HG02798 (cell line): ENCODE results near the gene BRMS1L.
A peak's percentile ranks its signal among the peaks of the same experiment; 100 is the strongest.

ENCODE experiments used
- ATAC-seq: cut with Tn5 transposase; IDR thresholded peaks from one replicate; pipeline ENCODE4 v1.9.1; 2021; ENCODE audit warnings: mild to moderate bottlenecking; ENCODE audit not compliant: unreplicated experiment, poor library complexity

BRMS1L gene

GRCh38 chr14:35858521-35859209 lies 32.5 kb downstream of the BRMS1L start:
- no peak for ATAC-seq

- ATAC-seq, result peak; percentile 84
These were observed 35.2 kb downstream of the BRMS1L start for GRCh38 chr14:35861204-35861868.

GRCh38 chr14:35865611-35866324 lies 39.6 kb downstream of the BRMS1L start:
- no peak for ATAC-seq

DNA sequence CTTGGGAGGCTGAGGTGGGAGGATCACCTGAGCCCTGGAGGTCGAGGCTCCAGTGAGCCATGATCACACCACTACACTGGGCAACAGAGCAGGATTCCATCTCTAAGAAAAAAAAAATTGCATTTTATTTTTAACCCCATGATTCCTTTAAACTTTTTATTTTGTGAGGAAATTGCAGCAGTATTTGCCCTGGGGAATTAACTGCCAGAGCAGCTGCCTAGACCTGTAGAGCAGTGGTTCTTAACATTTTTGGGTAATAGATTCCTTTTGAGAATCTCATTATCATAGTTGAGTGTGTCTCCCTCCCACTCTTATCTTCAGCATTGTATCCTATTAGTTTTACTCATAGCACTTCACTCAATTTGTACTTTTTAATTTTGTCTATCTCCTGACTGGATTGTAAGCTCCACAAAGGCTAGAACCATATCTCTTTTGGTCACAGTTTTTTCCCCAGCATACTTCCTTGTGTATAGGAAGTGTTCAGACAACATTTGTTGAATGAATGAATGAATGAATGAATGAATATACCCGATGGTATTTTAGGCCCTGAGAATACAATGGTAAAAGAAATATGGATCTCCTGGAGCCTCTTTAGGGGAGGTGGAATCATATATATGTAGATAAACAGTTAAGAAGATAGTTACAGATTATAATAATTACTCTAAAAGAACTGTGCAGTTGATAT lies 40.6 kb downstream of the BRMS1L start:
- ATAC-seq, result no peak

DNA sequence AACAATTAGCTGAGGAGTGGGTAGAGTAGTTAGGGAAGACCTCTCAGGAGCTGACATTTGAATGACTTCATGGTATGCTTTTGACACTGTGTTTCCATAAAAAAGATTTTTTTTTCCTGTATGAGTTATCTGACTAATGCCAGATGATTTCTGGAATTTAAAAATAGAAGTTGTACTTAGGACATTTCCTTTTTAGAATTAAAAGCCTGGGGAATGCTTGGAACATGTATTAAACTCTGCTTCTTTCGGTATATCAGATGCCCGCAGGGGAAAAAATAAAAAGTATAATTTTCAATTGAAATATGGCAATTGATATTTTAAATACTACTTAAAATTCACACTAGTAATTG lies 41.1 kb downstream of the BRMS1L start:
- ATAC-seq, result no peak

DNA sequence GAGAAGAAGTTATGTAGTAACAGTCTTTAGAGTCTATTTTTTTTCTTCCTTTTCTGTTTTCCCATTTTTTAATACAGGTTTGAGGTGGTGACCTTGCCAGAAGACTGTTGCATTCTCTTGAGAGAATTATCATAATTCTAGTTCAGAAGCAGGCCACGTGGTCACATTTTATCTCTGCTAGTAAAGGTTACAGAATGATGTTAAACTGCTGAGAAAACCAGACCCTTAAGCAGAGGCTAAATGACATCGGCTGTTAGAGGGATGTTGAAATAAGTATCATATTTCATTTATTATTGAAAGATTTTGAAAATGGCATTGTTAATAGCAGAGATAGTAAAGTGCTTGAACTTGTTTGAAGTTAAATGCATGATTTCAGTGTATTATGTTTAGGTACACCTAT lies 49.2 kb downstream of the BRMS1L start:
- no peak for ATAC-seq

DNA sequence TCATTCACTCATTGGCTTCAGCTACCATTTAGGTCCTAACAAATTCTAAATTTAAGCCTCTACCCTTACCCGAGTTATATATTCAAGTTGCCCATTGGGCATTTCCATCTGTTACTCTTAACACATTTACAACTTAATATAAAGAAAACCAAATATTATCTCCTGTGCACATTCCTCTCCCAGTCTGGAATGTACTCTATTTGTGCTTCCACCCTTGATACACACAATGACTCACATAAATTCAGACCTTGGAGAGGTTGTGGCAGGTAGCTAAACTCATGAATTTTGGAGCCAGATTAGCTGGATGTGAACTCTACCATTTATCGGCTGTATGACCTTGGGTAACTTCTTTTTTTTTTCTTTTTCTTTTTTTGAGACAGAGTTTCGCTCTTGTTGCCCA lies 51.1 kb downstream of the BRMS1L start:
- no peak for ATAC-seq

- ATAC-seq, result no peak
These were observed 52.4 kb downstream of the BRMS1L start for GRCh38 chr14:35878272-35879150.

- ATAC-seq, result no peak
These were observed 53.1 kb downstream of the BRMS1L start for GRCh38 chr14:35879151-35879648.

DNA sequence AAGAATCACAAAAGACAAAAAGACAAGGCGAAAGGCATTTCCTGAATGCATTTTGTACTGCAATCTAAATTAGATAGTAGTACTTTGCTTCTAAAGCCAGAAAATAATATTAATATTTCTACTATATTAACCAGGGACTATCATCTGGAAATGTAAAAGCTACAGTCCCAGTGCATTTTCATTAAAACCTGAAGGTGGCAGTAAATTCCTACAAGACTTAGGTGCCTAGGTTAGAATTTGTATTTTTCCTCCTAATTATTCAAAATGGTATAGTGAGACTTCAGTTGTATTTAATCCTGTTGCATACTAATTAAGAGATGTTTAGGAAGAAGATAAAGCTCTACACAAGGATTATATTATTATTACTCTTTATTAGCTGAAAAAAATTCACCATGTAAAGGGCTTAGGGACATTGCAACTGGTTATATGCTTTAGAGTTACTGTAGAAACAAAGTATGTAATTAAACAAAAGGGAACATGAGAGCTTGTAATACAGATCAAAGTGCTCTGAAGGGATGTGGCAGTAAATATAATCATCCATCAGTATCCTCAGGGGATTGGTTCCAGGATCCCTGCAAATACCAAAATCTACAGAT lies 53.6 kb downstream of the BRMS1L start:
- ATAC-seq, result no peak

DNA sequence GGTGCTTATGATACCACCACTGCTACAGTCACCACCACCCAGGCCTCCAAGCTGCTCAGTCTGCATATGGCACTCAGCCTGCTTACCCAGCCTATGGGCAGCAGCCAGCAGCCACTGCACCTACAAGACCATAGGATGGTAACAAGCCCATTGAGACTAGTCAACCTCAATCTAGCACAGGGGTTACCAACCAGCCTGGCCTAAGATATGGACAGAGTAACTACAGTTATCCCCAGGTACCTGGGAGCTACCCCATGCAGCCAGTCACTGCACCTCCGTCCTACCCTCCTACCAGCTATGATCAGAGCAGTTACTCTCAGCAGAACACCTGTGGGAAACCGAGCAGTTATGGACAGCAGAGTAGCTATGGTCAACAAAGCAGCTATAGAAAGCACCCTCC lies 55.1 kb downstream of the BRMS1L start:
- no peak for ATAC-seq

GRCh38 chr14:35883677-35884293 lies 57.6 kb downstream of the BRMS1L start:
- no peak for ATAC-seq

- no peak for ATAC-seq
These were observed 64.2 kb downstream of the BRMS1L start for GRCh38 chr14:35890308-35890707.

GRCh38 chr14:35895256-35895655 lies 69.1 kb downstream of the BRMS1L start:
- ATAC-seq, result no peak

DNA sequence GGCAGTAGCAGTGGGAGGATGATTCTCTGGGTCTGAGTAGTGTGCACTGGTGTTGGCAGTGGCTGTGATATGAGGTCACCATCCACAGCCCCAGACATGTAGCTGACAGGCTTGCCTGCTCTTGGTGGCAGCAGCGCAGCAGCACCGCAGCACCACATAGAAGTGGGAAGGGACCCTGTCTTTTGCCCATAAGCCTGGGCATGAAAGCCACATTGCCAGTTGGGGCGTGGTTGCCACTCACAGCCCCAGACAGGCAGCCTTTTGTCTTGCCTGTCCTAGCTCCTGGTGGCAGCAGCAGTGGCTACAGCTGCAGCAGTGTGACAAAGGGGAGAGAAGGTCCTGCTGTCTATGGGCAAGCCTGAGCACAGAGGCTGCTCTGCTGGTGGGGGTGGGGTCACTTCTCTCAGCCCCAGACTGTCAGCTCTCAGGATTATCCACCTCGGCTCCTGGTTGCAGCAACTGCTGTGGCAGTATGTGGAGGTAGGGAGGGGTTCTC lies 71.5 kb downstream of the BRMS1L start:
- ATAC-seq, result no peak

DNA sequence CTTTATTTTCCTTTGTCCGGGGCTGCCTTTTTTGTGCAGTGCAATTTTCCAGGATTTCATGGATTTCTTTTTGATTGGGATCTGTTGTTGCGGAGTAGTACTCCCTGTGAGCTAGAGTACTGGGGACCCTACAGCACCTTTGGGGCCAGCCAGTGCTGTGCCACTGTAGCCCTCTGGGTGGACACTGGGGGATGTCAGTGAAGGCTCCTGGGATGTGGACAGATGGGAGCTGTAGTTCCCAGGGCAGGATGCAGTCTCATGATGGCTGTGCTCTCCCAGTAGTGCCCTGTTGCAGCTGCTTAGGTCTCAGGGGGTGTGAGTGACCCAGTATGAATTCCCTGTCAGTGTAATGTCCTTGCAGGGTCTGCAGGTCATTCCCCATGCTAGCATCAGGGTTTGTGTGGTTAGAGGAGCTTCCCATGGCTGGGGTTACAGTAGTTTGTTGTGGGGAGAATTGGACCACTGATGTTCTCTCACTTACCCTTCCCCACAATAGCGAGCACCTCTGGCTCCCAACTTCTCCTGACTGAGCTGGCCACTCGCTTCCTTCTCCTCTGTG lies 72.2 kb downstream of the BRMS1L start:
- no peak for ATAC-seq

GRCh38 chr14:35900741-35901140 lies 74.6 kb downstream of the BRMS1L start:
- no peak for ATAC-seq

- ATAC-seq, result no peak
These were observed 83.5 kb downstream of the BRMS1L start for GRCh38 chr14:35909665-35910064.

- ATAC-seq, result no peak
These were observed 84.1 kb downstream of the BRMS1L start for GRCh38 chr14:35910191-35910590.
